ENCODE measurements around the gene NEBL. TPM values are rescaled to one million over a fixed set of nuclear protein-coding genes. Genes with fewer than 3 reads are reported as not detected.

Gene NEBL
- polyA plus RNA-seq, 2 donors = 13.3 to 20.2 TPM

DNA sequence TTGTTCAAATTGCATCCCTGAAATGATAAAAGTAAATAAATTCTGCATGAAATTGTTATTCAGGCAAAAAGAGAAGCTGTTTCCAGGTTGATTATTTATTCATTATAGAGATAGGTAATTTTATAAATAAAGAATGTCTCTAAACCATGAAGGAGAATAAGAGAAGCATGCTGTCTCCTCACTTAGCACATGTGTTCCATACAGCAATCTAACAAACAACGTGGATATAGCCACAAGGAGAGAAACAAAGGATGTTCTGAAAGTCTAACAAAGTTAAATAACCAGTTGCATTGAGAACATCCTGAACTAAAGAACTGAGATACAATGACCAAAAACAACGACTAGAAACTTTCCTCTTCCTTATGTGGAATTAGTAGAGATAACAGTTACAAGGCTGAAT lies 50.8 kb downstream of the NEBL start:
- Histone ChIP-seq H3K36me3 (ENCODE audit: control insufficient read depth in 2 of 2, insufficient read depth in 2 of 2, low read length in 1 of 2) (no peaks in the 10 kb centered on the region), H3K27me3 (ENCODE audit: control insufficient read depth in 1 of 2, insufficient read depth in 2 of 2, low read length in 2 of 2) (no peaks in the 10 kb centered on the region), H3K9me3 (ENCODE audit: control insufficient read depth in 2 of 2, insufficient read depth in 1 of 2, low read depth in 1 of 2, low read length in 1 of 2) (no peaks in the 10 kb centered on the region), H3K4me3 (ENCODE audit: low read depth in 1 of 2, low read length in 2 of 2) (no peak overlapping the region), H3K4me1 (ENCODE audit: control insufficient read depth in 2 of 2, insufficient read depth in 2 of 2, low read length in 1 of 2) (no peaks in the 10 kb centered on the region), H3K27ac (ENCODE audit: low read depth in 2 of 2, low read length in 1 of 2) (no peak overlapping the region)
- 59 to 62% methylated on average over 2 of the region's 2 CpGs for WGBS, 2 donors

DNA sequence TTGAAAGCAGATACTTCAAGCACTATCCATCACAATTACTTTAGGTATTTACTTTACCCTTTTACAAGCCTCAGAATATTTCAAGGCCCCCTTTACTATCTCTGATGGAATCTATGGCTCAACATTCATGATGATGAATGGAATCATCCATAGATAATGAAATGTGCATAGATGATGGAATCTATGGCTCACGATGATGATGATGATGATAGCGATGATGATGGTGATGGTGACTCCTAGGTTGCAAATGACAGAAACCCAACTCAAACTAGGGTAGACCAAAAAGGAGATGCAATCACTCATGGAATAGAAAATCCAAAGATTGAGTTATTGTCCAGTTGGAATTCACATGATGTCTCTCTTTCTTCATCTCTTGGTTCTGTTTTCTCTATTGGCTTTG lies 55.7 kb downstream of the NEBL start:
- no peak overlapping the region for H3K27ac ChIP-seq (ENCODE audit: low read depth in 2 of 2, low read length in 1 of 2)
- H3K4me1 ChIP-seq (ENCODE audit: control insufficient read depth in 2 of 2, insufficient read depth in 2 of 2, low read length in 1 of 2) = no peaks in the 10 kb centered on the region
- H3K36me3 ChIP-seq (ENCODE audit: control insufficient read depth in 2 of 2, insufficient read depth in 2 of 2, low read length in 1 of 2) = no peaks in the 10 kb centered on the region
- H3K27me3 ChIP-seq (ENCODE audit: control insufficient read depth in 1 of 2, insufficient read depth in 2 of 2, low read length in 2 of 2) = no peaks in the 10 kb centered on the region
- no peaks in the 10 kb centered on the region for H3K9me3 ChIP-seq (ENCODE audit: control insufficient read depth in 2 of 2, insufficient read depth in 1 of 2, low read depth in 1 of 2, low read length in 1 of 2)
- no peak overlapping the region for H3K4me3 ChIP-seq (ENCODE audit: low read depth in 1 of 2, low read length in 2 of 2)
- WGBS, 2 donors = 96 to 99% methylated on average over 2 of the region's 2 CpGs

- Histone ChIP-seq H3K4me3 (ENCODE audit: low read depth in 1 of 2, low read length in 2 of 2) (no peak overlapping the region), H3K9me3 (ENCODE audit: control insufficient read depth in 2 of 2, insufficient read depth in 1 of 2, low read depth in 1 of 2, low read length in 1 of 2) (no peaks in the 10 kb centered on the region), H3K27ac (ENCODE audit: low read depth in 2 of 2, low read length in 1 of 2) (no peak overlapping the region), H3K4me1 (ENCODE audit: control insufficient read depth in 2 of 2, insufficient read depth in 2 of 2, low read length in 1 of 2) (no peaks in the 10 kb centered on the region), H3K36me3 (ENCODE audit: control insufficient read depth in 2 of 2, insufficient read depth in 2 of 2, low read length in 1 of 2) (no peaks in the 10 kb centered on the region), H3K27me3 (ENCODE audit: control insufficient read depth in 1 of 2, insufficient read depth in 2 of 2, low read length in 2 of 2) (no peaks in the 10 kb centered on the region)
- 93 to 96% methylated on average over 3 of the region's 3 CpGs for WGBS, 2 donors
Measured at GRCh38 chr10:20839910-20840309, 57.2 kb downstream of the NEBL start.

GRCh38 chr10:20839141-20839540 lies 58.0 kb downstream of the NEBL start:
- H3K4me1 ChIP-seq (ENCODE audit: control insufficient read depth in 2 of 2, insufficient read depth in 2 of 2, low read length in 1 of 2) = no peaks in the 10 kb centered on the region
- H3K9me3 ChIP-seq (ENCODE audit: control insufficient read depth in 2 of 2, insufficient read depth in 1 of 2, low read depth in 1 of 2, low read length in 1 of 2) = no peaks in the 10 kb centered on the region
- no peaks in the 10 kb centered on the region for H3K36me3 ChIP-seq (ENCODE audit: control insufficient read depth in 2 of 2, insufficient read depth in 2 of 2, low read length in 1 of 2)
- H3K27me3 ChIP-seq (ENCODE audit: control insufficient read depth in 1 of 2, insufficient read depth in 2 of 2, low read length in 2 of 2) = no peaks in the 10 kb centered on the region
- 80 to 85% methylated on average over 4 of the region's 4 CpGs for WGBS, 2 donors
- no peak overlapping the region for H3K4me3 ChIP-seq (ENCODE audit: low read depth in 1 of 2, low read length in 2 of 2)
- H3K27ac ChIP-seq (ENCODE audit: low read depth in 2 of 2, low read length in 1 of 2) = no peak overlapping the region

DNA sequence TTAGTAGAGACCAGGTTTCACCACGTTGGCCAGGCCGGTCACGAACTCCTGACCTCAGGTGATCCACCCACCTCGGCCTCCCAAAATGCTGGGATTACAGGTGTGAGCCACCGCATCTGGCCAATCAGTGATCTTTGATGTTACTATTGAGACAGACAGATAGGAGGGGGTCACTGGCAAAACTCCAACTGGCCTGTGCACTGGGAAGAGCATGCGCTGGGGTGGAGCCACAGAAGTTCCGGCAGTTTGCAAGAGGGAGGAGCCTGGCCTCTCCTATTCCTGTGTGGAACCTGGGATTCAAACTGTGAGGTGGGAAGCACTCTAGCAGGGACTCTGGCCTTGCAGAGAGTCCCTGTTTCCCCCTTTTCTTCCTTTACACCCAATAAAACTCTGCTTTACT lies 60.7 kb downstream of the NEBL start:
- no peaks in the 10 kb centered on the region for H3K27me3 ChIP-seq (ENCODE audit: control insufficient read depth in 1 of 2, insufficient read depth in 2 of 2, low read length in 2 of 2)
- H3K9me3 ChIP-seq (ENCODE audit: control insufficient read depth in 2 of 2, insufficient read depth in 1 of 2, low read depth in 1 of 2, low read length in 1 of 2) = no peaks in the 10 kb centered on the region
- 94 to 96% methylated on average over 7 of the region's 7 CpGs for WGBS, 2 donors
- no peak overlapping the region for H3K4me3 ChIP-seq (ENCODE audit: low read depth in 1 of 2, low read length in 2 of 2)
- H3K4me1 ChIP-seq (ENCODE audit: control insufficient read depth in 2 of 2, insufficient read depth in 2 of 2, low read length in 1 of 2) = no peaks in the 10 kb centered on the region
- H3K36me3 ChIP-seq (ENCODE audit: control insufficient read depth in 2 of 2, insufficient read depth in 2 of 2, low read length in 1 of 2) = no peaks in the 10 kb centered on the region
- H3K27ac ChIP-seq (ENCODE audit: low read depth in 2 of 2, low read length in 1 of 2) = no peak overlapping the region

GRCh38 chr10:20835335-20835734 lies 61.8 kb downstream of the NEBL start:
- no peak overlapping the region for H3K4me3 ChIP-seq (ENCODE audit: low read depth in 1 of 2, low read length in 2 of 2)
- no peaks in the 10 kb centered on the region for H3K9me3 ChIP-seq (ENCODE audit: control insufficient read depth in 2 of 2, insufficient read depth in 1 of 2, low read depth in 1 of 2, low read length in 1 of 2)
- no peaks in the 10 kb centered on the region for H3K27me3 ChIP-seq (ENCODE audit: control insufficient read depth in 1 of 2, insufficient read depth in 2 of 2, low read length in 2 of 2)
- no peaks in the 10 kb centered on the region for H3K36me3 ChIP-seq (ENCODE audit: control insufficient read depth in 2 of 2, insufficient read depth in 2 of 2, low read length in 1 of 2)
- 73 to 76% methylated on average over 4 of the region's 4 CpGs for WGBS, 2 donors
- H3K27ac ChIP-seq (ENCODE audit: low read depth in 2 of 2, low read length in 1 of 2) = no peak overlapping the region
- no peaks in the 10 kb centered on the region for H3K4me1 ChIP-seq (ENCODE audit: control insufficient read depth in 2 of 2, insufficient read depth in 2 of 2, low read length in 1 of 2)

DNA sequence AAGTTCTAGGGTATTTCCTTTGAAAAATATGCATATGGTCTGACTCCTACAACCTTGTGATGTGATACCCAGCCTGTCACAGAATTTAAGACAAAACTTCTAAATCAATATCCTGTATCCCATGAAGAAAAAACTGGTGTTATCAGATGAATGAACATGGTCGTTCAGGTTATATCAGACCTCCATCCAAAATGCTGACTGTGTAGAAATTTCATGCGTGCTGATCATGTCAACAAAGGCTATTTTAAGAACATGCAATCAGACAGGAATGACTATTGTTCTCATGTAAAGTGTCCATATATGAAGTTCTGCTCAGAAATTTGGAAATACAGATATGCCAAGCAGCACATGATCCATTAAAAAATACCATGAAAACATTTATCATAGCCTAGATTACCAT lies 62.3 kb downstream of the NEBL start:
- H3K4me1 ChIP-seq (ENCODE audit: control insufficient read depth in 2 of 2, insufficient read depth in 2 of 2, low read length in 1 of 2) = no peaks in the 10 kb centered on the region
- H3K27ac ChIP-seq (ENCODE audit: low read depth in 2 of 2, low read length in 1 of 2) = no peak overlapping the region
- no peaks in the 10 kb centered on the region for H3K27me3 ChIP-seq (ENCODE audit: control insufficient read depth in 1 of 2, insufficient read depth in 2 of 2, low read length in 2 of 2)
- peaks cover 0 to 1% of the 10 kb centered on the region in 2 donors for H3K36me3 ChIP-seq (ENCODE audit: control insufficient read depth in 2 of 2, insufficient read depth in 2 of 2, low read length in 1 of 2)
- WGBS, 2 donors = 45 to 58% methylated on average over 2 of the region's 2 CpGs
- no peak overlapping the region for H3K4me3 ChIP-seq (ENCODE audit: low read depth in 1 of 2, low read length in 2 of 2)
- H3K9me3 ChIP-seq (ENCODE audit: control insufficient read depth in 2 of 2, insufficient read depth in 1 of 2, low read depth in 1 of 2, low read length in 1 of 2) = no peaks in the 10 kb centered on the region

GRCh38 chr10:20822825-20823224 lies 74.3 kb downstream of the NEBL start:
- H3K27ac ChIP-seq (ENCODE audit: low read depth in 2 of 2, low read length in 1 of 2) = no peak overlapping the region
- 94 to 95% methylated on average over 4 of the region's 4 CpGs for WGBS, 2 donors
- no peaks in the 10 kb centered on the region for H3K4me1 ChIP-seq (ENCODE audit: control insufficient read depth in 2 of 2, insufficient read depth in 2 of 2, low read length in 1 of 2)
- no peak overlapping the region for H3K4me3 ChIP-seq (ENCODE audit: low read depth in 1 of 2, low read length in 2 of 2)
- no peaks in the 10 kb centered on the region for H3K27me3 ChIP-seq (ENCODE audit: control insufficient read depth in 1 of 2, insufficient read depth in 2 of 2, low read length in 2 of 2)
- no peaks in the 10 kb centered on the region for H3K36me3 ChIP-seq (ENCODE audit: control insufficient read depth in 2 of 2, insufficient read depth in 2 of 2, low read length in 1 of 2)
- H3K9me3 ChIP-seq (ENCODE audit: control insufficient read depth in 2 of 2, insufficient read depth in 1 of 2, low read depth in 1 of 2, low read length in 1 of 2) = no peaks in the 10 kb centered on the region

- peaks cover 0 to 3% of the 10 kb centered on the region in 2 donors for H3K36me3 ChIP-seq (ENCODE audit: control insufficient read depth in 2 of 2, insufficient read depth in 2 of 2, low read length in 1 of 2)
- no peaks in the 10 kb centered on the region for H3K9me3 ChIP-seq (ENCODE audit: control insufficient read depth in 2 of 2, insufficient read depth in 1 of 2, low read depth in 1 of 2, low read length in 1 of 2)
- 86 to 89% methylated on average over 5 of the region's 5 CpGs for WGBS, 2 donors
- H3K4me1 ChIP-seq (ENCODE audit: control insufficient read depth in 2 of 2, insufficient read depth in 2 of 2, low read length in 1 of 2) = no peaks in the 10 kb centered on the region
- no peaks in the 10 kb centered on the region for H3K27me3 ChIP-seq (ENCODE audit: control insufficient read depth in 1 of 2, insufficient read depth in 2 of 2, low read length in 2 of 2)
- H3K4me3 ChIP-seq (ENCODE audit: low read depth in 1 of 2, low read length in 2 of 2) = no peak overlapping the region
- no peak overlapping the region for H3K27ac ChIP-seq (ENCODE audit: low read depth in 2 of 2, low read length in 1 of 2)
Measured at GRCh38 chr10:20817646-20818045, 79.5 kb downstream of the NEBL start.

DNA sequence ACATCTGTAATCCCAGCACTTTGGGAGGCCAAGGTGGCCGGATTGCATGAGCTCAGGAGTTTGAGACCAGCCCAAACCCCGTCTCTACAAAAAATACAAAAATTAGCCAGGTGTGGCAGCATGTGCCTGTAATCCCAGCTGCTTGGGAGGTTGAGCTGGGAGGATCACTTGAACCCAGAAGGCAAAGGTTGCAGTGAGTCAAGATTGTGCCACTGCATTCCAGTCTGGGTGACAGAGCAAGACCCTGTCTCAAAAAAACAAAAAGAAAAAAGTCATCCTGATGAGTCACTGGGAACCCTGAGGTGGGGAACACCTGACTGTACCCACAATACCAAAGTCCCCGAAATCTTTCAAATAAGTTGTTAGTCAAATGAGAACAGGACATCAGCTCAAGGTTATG lies 80.0 kb downstream of the NEBL start:
- no peak overlapping the region for H3K4me3 ChIP-seq (ENCODE audit: low read depth in 1 of 2, low read length in 2 of 2)
- H3K27me3 ChIP-seq (ENCODE audit: control insufficient read depth in 1 of 2, insufficient read depth in 2 of 2, low read length in 2 of 2) = no peaks in the 10 kb centered on the region
- H3K36me3 ChIP-seq (ENCODE audit: control insufficient read depth in 2 of 2, insufficient read depth in 2 of 2, low read length in 1 of 2) = peaks cover 0 to 3% of the 10 kb centered on the region in 2 donors
- no peaks in the 10 kb centered on the region for H3K4me1 ChIP-seq (ENCODE audit: control insufficient read depth in 2 of 2, insufficient read depth in 2 of 2, low read length in 1 of 2)
- no peak overlapping the region for H3K27ac ChIP-seq (ENCODE audit: low read depth in 2 of 2, low read length in 1 of 2)
- H3K9me3 ChIP-seq (ENCODE audit: control insufficient read depth in 2 of 2, insufficient read depth in 1 of 2, low read depth in 1 of 2, low read length in 1 of 2) = no peaks in the 10 kb centered on the region
- 84 to 86% methylated on average over 3 of the region's 3 CpGs for WGBS, 2 donors

Measured in esophagus (tissue), 2 donors.